Osteocyte (in vitro differentiated cells): Measurements from ENCODE around the gene MPDZ. TPM values are rescaled to one million over a fixed set of nuclear protein-coding genes. Genes with fewer than 3 reads are reported as not detected.

Experiments used
- DNase-seq: peaks from one replicate; pipeline ENCODE4 v3.0.0; 2021; ENCODE audit warnings: mixed read lengths; ENCODE audit not compliant: unreplicated experiment; ENCODE audit errors: extremely low spot score
- H3K27ac Mint-ChIP-seq: one replicate; pipeline ENCODE4 v1.8.0; 2021; ENCODE audit warnings: mild to moderate bottlenecking, mixed read lengths; ENCODE audit not compliant: unreplicated experiment
- H3K27me3 Mint-ChIP-seq: one replicate; pipeline ENCODE4 v1.8.0; 2021; ENCODE audit warnings: mixed read lengths; ENCODE audit not compliant: unreplicated experiment
- H3K36me3 Mint-ChIP-seq: one replicate; pipeline ENCODE4 v1.8.0; 2021; ENCODE audit warnings: mixed read lengths; ENCODE audit not compliant: unreplicated experiment
- H3K4me1 Mint-ChIP-seq: one replicate; pipeline ENCODE4 v1.8.0; 2021; ENCODE audit warnings: mixed read lengths; ENCODE audit not compliant: unreplicated experiment
- H3K4me3 Mint-ChIP-seq: one replicate; pipeline ENCODE4 v1.8.0; 2021; ENCODE audit warnings: mild to moderate bottlenecking, moderate library complexity, mixed read lengths; ENCODE audit not compliant: unreplicated experiment
- H3K9me3 Mint-ChIP-seq: one replicate; pipeline ENCODE4 v1.8.0; 2021; ENCODE audit warnings: mixed read lengths; ENCODE audit not compliant: unreplicated experiment
- total RNA-seq: library from RNA; stranded (reverse); gene quantifications from 2 replicates; pipeline ENCODE4 v1.2.1, GENCODE V29; 2021
- TF ChIP-seq, protein P1 (sequence below): fragments of 200-600 bp; sonication (generic); IDR thresholded peaks from 2 replicates; pipeline ENCODE4 v1.5.0; 2021; ENCODE audit warnings: antibody characterized with exemption, mild to moderate bottlenecking, moderate library complexity

Gene MPDZ
- total RNA-seq, 1 donor from 2014 or later: 51.9 TPM

DNA sequence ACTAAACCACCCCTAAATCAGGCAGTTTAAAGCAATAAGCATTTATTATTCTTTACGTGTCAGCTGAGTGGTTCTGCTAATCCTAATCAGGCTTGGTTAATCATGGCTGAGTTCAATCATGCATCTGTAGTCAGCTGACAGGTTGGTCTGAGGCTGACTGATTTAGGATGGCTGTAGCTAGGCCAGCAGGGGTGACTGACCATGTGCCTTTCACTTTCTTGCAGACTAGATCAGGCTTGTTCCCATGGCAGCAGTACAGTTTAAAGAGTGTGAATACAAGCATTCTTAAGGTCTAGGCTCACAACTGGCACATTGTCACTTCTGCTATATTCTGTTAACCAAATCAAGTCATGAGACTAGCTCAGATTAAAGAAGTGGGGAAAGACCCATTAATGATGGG lies 16.1 kb upstream of the MPDZ start:
- Mint-ChIP-seq H3K9me3 (peaks cover 3% of the 10 kb centered on the region), H3K27ac (no peak overlapping the region), H3K36me3 (no peaks in the 10 kb centered on the region), H3K27me3 (peaks cover 12% of the 10 kb centered on the region), H3K4me1 (no peaks in the 10 kb centered on the region), H3K4me3 (no peak overlapping the region)
- DNase-seq: no peak
- TF ChIP-seq, protein P1, sequence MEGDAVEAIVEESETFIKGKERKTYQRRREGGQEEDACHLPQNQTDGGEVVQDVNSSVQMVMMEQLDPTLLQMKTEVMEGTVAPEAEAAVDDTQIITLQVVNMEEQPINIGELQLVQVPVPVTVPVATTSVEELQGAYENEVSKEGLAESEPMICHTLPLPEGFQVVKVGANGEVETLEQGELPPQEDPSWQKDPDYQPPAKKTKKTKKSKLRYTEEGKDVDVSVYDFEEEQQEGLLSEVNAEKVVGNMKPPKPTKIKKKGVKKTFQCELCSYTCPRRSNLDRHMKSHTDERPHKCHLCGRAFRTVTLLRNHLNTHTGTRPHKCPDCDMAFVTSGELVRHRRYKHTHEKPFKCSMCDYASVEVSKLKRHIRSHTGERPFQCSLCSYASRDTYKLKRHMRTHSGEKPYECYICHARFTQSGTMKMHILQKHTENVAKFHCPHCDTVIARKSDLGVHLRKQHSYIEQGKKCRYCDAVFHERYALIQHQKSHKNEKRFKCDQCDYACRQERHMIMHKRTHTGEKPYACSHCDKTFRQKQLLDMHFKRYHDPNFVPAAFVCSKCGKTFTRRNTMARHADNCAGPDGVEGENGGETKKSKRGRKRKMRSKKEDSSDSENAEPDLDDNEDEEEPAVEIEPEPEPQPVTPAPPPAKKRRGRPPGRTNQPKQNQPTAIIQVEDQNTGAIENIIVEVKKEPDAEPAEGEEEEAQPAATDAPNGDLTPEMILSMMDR: no peak

DNA sequence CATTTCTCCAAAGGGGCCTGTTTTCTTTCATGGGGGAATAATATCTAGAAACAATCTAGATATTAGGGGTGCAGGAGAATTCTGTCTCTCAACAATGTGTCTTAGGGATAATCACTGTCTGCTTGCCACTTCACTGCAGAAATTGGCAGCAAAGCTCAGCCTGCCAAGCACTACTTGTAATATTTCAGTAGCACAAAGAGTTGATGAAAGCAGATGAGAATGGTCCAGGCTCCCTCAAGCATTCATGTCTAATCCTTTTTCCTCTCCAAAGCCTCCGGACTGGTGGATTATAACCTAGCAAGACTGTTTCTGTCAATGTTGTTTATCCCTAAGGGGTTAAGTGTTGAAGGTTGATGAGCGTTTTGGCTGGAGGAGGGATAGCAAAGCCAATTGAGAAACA lies 13.3 kb upstream of the MPDZ start:
- Mint-ChIP-seq H3K36me3 (no peaks in the 10 kb centered on the region), H3K27me3 (peaks cover 9% of the 10 kb centered on the region), H3K4me3 (no peak overlapping the region), H3K27ac (no peak overlapping the region), H3K9me3 (peaks cover 3% of the 10 kb centered on the region), H3K4me1 (no peaks in the 10 kb centered on the region)
- TF ChIP-seq, protein P1: no peak
- no peak for DNase-seq

DNA sequence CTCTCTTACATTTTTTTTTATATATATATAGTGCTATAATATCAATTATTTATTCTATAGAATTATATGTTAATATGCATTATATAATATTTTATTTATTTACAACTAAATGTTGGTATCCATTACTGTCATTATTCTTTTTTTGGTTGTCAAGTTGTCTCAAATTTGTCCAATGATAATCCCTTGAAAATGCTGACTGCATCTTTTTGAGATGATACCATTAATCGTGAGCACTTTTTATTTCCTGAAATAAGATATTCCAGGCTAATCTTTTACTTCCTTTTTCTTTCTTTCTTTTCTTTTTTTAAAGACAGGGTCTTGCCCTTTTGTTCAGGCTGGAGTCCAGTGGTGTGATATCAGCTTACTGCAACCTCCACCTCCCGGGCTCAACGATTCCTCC lies 12.7 kb upstream of the MPDZ start:
- Mint-ChIP-seq H3K36me3 (no peaks in the 10 kb centered on the region), H3K27ac (no peak overlapping the region), H3K9me3 (peaks cover 3% of the 10 kb centered on the region), H3K4me1 (no peaks in the 10 kb centered on the region), H3K27me3 (peaks cover 6% of the 10 kb centered on the region), H3K4me3 (no peak overlapping the region)
- TF ChIP-seq, protein P1: no peak
- no peak for DNase-seq

GRCh38 chr9:13291718-13292117 lies 12.2 kb upstream of the MPDZ start:
- Mint-ChIP-seq H3K36me3 (no peaks in the 10 kb centered on the region), H3K9me3 (peaks cover 3% of the 10 kb centered on the region), H3K27me3 (peaks cover 3% of the 10 kb centered on the region), H3K4me1 (no peaks in the 10 kb centered on the region), H3K27ac (no peak overlapping the region), H3K4me3 (no peak overlapping the region)
- TF ChIP-seq, protein P1: no peak
- no peak for DNase-seq

DNA sequence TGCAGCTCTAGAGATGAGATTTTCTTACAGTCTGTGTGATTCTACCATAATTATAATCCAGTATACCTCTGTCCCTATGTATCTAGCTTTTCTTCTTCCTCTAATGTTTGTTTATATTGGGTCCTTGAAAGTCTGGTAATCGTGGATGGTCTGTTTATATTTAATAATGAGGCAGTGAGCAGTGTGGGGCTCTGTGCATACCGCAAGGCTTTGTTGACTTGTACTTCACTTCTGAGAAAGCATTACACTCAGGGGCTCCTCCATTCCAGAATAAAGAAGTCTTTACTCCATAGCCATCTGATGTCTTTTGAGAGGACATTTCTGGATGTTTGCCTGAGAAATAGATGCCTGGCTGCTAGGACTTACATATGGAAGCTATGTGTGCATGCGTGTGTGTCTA lies 4.5 kb upstream of the MPDZ start:
- Mint-ChIP-seq H3K4me1 (peaks cover 33% of the 10 kb centered on the region), H3K27me3 (no peaks in the 10 kb centered on the region)
- DNase-seq: no peak

More for the DNA sequence above, 4.5 kb upstream of the MPDZ start:
- H3K27ac Mint-ChIP-seq: no peak overlapping the region
- no peaks in the 10 kb centered on the region for H3K9me3 Mint-ChIP-seq
- H3K36me3 Mint-ChIP-seq: no peaks in the 10 kb centered on the region
- no peak overlapping the region for H3K4me3 Mint-ChIP-seq
- TF ChIP-seq, protein P1: no peak
